HG03039 (cell line): ENCODE measurements around the gene CST4.
A peak's percentile ranks its signal among the peaks of the same experiment; 100 is the strongest.
"Not testable (repeated sequence)": the region's sequence is repeated elsewhere in the genome, so short reads cannot be mapped to it uniquely, and the experiment has no call there.

Experiments
- ATAC-seq: cut with Tn5 transposase; IDR thresholded peaks from one replicate; pipeline ENCODE4 v1.9.1; 2021; ENCODE audit warnings: mild to moderate bottlenecking, moderate library complexity; ENCODE audit not compliant: unreplicated experiment

The CST4 gene

DNA sequence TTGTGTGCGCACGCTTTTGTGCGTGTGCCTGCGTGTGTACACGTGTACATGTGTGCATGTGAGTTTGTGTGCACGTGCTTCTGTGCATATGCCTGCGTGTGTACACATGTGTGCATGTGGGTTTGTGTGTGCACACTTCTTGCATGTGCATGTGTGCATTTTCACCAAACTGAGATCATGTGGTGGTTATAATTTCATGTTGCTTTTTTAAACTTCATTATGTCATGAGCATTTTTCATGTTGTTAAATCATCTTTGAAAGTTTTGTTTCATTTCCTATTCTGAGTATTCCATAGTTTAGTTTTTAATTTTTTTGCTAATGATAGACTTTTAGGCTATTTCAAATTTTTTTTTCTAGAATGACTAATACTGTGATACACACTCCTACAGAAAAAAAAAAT, 44.7 kb downstream of the CST4 start:
- ATAC-seq: no peak

- ATAC-seq: no peak
These were observed 45.2 kb downstream of the CST4 start for GRCh38 chr20:23643659-23644058.

GRCh38 chr20:23641936-23642751, 46.7 kb downstream of the CST4 start:
- no peak for ATAC-seq

DNA sequence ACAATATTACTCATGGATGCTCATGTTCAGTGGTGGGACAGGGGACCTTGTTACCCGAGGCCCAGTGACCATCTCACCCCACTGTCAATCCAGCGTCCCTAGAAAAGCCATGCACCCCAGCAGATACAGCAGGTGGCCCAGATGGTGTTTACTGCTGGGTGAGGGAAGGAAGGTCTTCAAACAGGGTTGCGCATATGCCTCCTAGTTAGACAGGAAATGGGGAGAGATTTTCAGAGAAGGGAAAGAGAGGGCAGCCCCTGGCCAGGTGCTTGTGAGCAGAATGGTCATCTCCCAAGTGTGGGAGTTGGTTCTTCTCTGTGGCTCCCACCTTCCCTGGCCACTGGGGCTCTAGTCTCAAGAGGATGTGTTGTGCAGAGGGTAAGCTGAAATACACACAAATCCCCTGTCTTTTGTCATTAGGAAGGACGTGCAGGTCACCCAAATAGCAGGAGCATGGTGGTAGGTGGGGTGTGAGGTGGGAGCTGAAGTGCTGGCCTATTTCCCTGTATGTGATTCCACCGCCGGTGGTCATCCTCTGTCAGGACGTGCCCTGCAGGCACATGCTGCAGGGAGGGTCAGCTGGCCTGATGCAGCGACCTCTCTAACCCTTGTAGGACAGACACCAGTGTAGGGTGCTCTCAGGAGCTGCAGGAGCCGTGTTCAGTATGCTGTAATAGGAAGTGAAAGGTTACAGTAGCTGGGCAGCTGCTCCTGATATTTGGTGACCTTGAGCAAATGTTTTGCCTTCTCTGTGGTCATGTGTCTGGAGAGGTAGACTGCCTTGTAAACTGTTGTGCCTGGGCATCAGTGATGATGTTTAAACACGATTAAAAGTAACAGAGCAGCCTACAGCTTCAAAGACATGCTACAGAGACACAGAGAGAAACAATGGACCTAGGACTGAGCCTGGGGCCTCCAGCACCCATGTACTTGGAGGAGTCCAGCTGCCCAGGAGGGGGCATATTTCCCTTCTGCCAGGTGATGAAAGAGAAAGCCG, 47.9 kb downstream of the CST4 start:
- ATAC-seq: no peak

DNA sequence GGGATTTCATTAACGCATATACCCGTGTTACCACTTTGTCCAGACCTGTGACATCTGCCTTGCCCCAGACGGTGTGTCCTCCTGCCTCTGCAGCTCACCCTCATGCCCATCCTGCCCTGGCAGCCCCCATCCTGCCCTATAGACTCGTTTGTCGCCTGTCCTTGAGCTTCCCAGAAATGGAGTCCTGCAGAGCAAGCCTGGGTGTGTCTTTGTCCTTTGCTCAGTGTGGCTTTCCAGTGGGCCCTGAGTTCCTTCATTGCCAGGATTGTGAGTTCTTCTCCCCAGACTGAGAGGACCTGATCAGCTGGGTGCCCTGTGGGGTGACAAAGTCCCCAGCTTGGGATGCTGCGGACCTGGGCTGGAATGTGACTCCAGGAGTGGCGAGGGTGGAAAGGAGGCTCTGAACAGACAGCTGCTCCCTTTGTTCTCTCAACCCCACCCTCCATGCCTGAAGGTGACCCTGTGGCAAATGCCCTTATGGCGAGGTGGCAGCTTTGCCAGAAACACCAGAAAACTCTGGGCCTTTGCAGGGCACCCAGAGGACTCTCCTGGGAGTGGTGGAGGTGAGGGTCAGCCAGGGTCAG, 48.7 kb downstream of the CST4 start:
- no peak for ATAC-seq

DNA sequence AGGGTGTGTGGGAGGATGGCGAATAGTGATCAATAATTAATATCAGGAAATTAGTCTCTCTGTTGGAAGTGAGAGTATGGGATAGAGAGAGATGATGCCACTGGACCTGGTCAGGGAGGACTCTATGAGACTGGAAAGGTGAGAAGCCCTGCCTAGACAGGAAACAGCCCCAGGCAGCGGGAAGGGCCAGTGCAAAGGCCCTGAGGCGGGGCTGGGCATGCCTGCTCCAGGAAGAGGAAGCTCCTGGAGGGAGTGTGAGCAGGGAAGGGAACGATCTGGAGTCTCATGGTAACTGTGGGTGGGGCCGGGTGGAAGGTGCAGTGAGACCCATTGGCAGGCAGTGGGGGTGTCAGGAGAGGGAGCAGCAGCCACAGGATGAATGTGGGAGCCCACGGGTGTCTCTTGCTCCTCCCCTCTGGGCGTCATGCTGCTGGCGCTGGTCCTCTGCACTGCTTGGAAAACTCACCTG, 49.3 kb downstream of the CST4 start:
- no peak for ATAC-seq

DNA sequence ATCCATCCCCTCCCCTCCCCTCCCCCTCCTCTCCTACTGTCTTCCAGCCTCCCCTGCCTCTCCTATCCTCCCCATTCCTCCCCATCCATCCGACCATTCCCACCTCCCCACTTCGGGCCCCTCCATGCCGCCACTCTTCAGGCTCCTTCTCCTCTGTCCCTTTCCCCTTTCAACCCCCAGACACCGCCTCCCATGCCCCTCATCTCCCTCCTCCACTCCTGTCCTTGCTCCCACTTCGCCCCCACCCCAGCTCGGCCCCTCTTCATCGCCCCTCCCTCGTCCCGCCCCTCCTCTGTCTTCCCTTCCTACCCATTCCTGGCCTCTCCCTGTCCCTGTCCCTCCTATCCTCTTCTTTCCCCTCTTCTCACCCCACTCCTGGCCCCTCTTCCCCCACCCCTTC, 50.5 kb downstream of the CST4 start:
- no peak for ATAC-seq

DNA sequence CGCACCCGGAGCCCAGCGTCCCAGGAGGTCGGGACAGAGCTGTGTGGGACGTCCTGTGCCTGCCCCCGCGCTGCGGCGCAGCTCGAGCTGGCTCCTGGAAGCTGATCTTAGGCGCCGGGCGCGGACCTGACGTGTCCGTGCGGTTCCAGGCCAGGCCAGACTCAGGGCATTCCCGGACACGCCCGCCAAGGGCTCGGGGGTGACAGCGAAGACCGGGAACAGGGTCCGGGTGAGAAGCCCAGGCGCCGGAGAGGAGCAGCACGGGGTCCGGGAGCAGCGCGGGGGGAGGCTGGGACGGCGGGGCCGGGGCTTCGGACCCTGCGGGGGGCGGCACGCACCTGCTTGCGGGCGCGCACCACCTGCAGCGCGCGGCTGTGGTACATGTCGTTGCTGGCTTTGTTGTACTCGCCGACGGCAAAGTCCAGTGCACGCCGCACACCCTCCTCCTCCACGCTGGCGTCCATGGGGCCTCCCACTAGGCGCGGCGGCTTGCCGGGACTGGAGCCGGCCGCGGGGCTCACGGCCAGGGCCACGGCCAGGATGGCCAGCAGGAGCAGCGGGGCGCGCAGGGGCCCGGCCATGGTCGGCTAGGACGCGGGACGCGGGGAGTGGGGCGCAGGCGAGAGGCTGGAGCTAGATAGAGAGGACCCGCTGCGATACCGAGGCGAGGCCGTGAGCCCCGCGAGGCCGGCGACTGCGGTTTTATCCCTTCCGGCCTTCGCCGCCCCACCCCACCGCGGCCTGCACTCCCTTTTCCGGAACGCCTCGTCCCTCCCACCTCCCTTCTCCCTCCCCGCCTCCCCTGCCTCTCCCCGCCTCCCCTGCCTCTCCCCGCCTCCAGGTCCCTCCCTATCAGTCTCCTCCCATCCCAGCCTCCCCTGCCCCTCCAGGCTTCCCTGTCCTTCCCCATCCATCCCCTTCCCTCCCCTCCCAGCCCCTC, 51.3 kb downstream of the CST4 start, which contains the start of gene CST3:
Gene CST3 (minus strand): TSS at position 674 of the 940 bp plus-strand sequence. CDS start 93 bp downstream, at position 581.
- peak; percentile 59 for ATAC-seq

DNA sequence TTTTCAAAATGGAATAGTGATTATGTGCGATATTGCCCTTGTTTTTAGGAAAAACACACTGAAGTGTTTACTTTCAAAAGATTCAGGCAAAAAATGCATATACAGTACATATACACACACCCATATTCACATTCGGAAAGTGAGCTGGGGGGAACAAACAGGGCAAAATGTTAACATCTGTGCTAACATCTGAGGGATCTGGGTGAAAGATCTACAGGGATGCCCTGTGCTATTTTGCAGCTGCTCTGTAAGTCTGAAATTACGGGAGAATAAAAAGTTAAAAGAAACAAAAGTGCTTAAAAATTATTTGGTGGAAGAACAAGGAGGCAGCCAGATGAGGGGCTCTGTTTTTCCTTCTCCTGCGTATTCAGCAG, 51.9 kb downstream of the CST4 start:
- ATAC-seq: no peak

DNA sequence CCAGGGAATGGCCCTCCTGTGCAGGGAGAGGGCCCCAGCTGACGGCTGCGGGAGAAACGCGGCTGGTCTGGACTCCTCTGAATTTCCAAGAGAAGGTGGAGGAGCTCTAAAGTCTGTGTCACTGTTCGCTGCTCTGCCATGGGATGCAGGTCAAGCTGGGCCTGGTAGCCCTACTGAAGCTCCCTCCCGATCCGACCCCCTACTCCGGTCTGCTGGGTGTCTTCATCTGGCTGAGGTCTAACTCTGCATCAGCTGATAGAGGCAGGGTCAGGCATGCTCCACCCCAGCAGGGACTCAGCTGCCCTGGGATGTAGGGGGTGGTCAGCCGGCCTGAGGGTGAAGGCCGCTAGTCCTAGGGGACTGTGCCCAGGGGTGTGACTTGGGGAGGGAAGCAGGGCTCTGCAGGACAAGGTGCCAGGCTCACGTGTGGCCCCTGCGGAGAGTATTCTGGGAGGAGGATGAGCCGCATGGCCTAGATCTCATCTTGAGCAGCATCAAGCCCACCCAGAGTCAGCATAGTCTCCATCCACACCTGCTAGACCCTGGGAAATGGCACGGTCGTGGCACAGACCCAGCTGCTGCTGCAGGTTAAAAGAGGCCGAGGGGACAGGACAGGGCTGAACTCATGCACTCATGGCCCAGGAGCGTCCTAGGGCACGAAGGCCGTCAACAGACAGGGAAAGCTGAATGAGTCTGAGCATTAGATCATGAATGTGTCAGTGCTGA, 52.5 kb downstream of the CST4 start:
- ATAC-seq: no peak

DNA sequence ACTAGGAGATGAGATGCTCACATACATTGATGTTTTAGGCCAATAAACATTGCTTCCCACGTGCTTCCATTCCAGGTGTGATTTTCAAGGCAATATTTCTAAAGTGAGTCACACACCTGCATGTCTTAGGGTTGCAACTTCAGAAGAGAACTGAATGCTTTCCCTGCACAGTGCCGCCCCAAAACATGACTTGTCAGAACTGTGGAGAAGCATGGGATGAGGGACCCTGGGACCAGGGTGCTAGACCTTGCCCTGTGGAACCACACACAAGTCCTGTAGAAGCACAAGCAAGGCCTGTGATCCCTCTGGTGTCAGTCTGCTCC, 53.1 kb downstream of the CST4 start:
- not testable (repeated sequence) for ATAC-seq
